Cardiac muscle cell (in vitro differentiated cells and primary cell): ENCODE measurements around the gene ADAMTSL5. TPM values are rescaled to one million over a fixed set of nuclear protein-coding genes. Genes with fewer than 3 reads are reported as not detected.

Experiments
- DNase-seq, 2 donors: peaks; one replicate each; pipeline versions ENCODE4 v3.0.0 to v3.0.0-alpha.2; 2010 to 2017; ENCODE audit warnings: low read depth in 1 of 2, low spot score in 1 of 2
- H3K27ac ChIP-seq: fragments of 200-600 bp; sonication (generic); 2 replicates; pipeline ENCODE4 v1.5.1; 2016
- H3K27me3 ChIP-seq: fragments of 200-600 bp; sonication (generic); 2 replicates; pipeline ENCODE4 v1.6.0; 2016; ENCODE audit warnings: control low read depth
- H3K36me3 ChIP-seq: fragments of 200-600 bp; sonication (generic); 2 replicates; pipeline ENCODE4 v1.5.1; 2016; ENCODE audit warnings: control low read depth
- H3K4me1 ChIP-seq: fragments of 200-600 bp; sonication (generic); 2 replicates; pipeline ENCODE4 v1.8.1; 2017; ENCODE audit warnings: low read depth, mild to moderate bottlenecking, mixed run types
- H3K4me3 ChIP-seq: fragments of 200-600 bp; sonication (generic); 2 replicates; pipeline ENCODE4 v1.5.1; 2016; ENCODE audit warnings: mild to moderate bottlenecking
- H3K9me3 ChIP-seq: fragments of 200-600 bp; sonication (generic); 2 replicates; pipeline ENCODE4 v1.5.1; 2017; ENCODE audit warnings: low read depth, mild to moderate bottlenecking, control low read depth
- CTCF ChIP-seq: IDR thresholded peaks from 2 replicates; pipeline ENCODE4 v1.5.1; 2012; ENCODE audit warnings: low read depth, mild to moderate bottlenecking, low read length
- polyA plus RNA-seq: library from polyadenylated mRNA; unstranded; fragments of >200 nt; fragmentation: Nextera tagmentation; extraction: Ambion mirVana; gene quantifications from 2 replicates; pipeline ENCODE4 v1.2.1, GENCODE V29; 2016
- total RNA-seq: library from RNA; depleted of rRNA; stranded (reverse); fragments of >200 nt; gene quantifications from 2 replicates; pipeline ENCODE4 v1.2.3, GENCODE V29; 2016

Gene ADAMTSL5
- total and polyA plus RNA-seq, 2 experiments from 2014 or later = 3.9 to 8.6 TPM

GRCh38 chr19:1475751-1476437 is 36.9 kb downstream of the ADAMTSL5 start:
- Histone ChIP-seq H3K4me1 (peaks cover 7% of the 10 kb centered on the region), H3K4me3 (no peak overlapping the region), H3K27ac (no peak overlapping the region), H3K27me3 (peaks cover 29% of the 10 kb centered on the region), H3K9me3 (no peaks in the 10 kb centered on the region), H3K36me3 (no peaks in the 10 kb centered on the region)
- no peak for DNase-seq
- TF ChIP-seq CTCF = no peak

- no peaks in the 10 kb centered on the region for H3K36me3 ChIP-seq
- no peak overlapping the region for H3K27ac ChIP-seq
- DNase-seq = no peak
- no peak overlapping the region for H3K4me3 ChIP-seq
- peaks cover 14% of the 10 kb centered on the region for H3K4me1 ChIP-seq
- H3K9me3 ChIP-seq = no peaks in the 10 kb centered on the region
- H3K27me3 ChIP-seq = peaks cover 39% of the 10 kb centered on the region
- TF ChIP-seq CTCF = no peak
These were observed 38.0 kb downstream of the ADAMTSL5 start for GRCh38 chr19:1474765-1475351.

- Histone ChIP-seq H3K36me3 (no peaks in the 10 kb centered on the region), H3K4me3 (no peak overlapping the region), H3K27ac (no peak overlapping the region), H3K27me3 (peaks cover 46% of the 10 kb centered on the region), H3K4me1 (peaks cover 9% of the 10 kb centered on the region), H3K9me3 (no peaks in the 10 kb centered on the region)
- TF ChIP-seq CTCF = no peak
- DNase-seq = no peak
These were observed 38.6 kb downstream of the ADAMTSL5 start for GRCh38 chr19:1474011-1474764.

- no peak for TF ChIP-seq CTCF
- H3K9me3 ChIP-seq = no peaks in the 10 kb centered on the region
- H3K4me1 ChIP-seq = peaks cover 9% of the 10 kb centered on the region
- peaks cover 55% of the 10 kb centered on the region for H3K27me3 ChIP-seq
- DNase-seq = no peak
- H3K27ac ChIP-seq = no peak overlapping the region
- no peak overlapping the region for H3K4me3 ChIP-seq
- no peaks in the 10 kb centered on the region for H3K36me3 ChIP-seq
These were observed 39.6 kb downstream of the ADAMTSL5 start for GRCh38 chr19:1473085-1473851.
